Stimulated activated CD4-positive, alpha-beta T cell treated with anti-CD3 and anti-CD28 coated beads, Interleukin-1b, Interleukin-23, amount 100 ng/mL, for 48 hours (primary cell): ENCODE results near the gene CAND1.

Experiments
- DNase-seq: peaks from one replicate; pipeline ENCODE4 v3.0.0-alpha.2; 2020

CAND1 gene

DNA sequence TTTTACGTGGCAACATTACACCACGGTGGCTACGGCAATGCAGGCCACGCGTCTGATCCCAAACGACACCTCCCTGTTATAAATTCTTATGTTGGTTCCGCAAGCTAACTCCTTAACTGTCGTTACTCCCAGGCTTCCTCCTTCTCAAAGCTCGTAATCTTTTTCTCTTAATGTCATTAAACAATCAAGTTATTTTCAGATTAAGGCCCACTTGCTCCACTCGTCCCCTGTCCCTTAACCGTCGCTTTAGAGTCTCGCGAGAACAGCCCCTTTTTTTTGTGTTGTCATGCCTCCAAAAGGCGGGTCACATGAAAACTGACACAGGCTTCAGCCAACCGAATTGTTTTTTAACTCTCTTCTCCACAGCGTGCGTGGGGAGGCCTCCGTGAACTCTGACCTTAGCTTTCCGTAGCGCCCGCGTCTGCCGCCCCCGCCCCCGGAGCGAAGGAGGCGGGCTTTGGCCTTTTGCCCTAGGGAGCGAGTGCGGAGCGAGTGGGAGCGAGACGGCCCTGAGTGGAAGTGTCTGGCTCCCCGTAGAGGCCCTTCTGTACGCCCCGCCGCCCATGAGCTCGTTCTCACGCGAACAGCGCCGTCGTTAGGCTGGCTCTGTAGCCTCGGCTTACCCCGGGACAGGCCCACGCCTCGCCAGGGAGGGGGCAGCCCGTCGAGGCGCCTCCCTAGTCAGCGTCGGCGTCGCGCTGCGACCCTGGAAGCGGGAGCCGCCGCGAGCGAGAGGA lies at the start of gene CAND1:
CAND1 (plus strand) TSS at position 463 of the 737 bp plus-strand sequence. CDS start 360 bp downstream, outside the sequence.
- DNase-seq, result peak; percentile 95

DNA sequence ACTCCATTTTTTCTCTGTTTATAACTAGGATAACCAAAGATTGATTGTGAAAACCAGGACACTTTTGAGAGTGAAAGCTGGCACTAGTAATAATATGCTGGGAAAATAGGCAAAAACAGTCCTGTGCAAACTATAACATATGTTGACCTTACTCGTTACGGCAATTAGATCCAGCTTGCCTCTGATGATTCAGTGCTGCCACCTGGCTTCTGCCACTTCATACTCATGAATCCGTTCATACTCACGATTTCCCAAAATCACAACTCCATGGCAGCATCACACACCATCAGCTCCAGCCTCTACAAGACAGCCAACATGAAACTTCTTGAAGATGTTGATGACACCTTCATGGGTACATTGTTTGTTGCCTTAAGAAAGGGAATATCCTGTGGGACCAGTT lies 49.1 kb upstream of the CAND1 start:
- DNase-seq, result no peak

DNA sequence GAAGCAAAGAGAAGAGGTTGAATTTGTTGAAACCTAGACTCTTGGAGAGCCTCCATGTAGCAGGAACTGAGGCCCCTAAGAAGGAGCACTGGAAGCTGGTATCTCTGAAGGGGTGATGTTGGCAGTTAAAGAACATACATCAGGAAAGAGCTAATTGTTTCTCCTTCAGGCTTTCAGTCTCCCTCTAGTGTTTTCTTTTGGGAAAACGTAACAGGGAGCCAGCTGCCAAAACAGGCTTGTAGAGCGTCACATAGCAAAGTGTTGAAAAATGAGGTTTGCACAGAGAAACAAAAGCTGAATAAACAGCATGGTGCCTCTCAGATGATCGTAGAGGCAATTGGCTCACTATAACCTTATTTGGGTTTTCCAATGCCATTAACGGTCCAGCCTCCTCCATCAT lies 46.9 kb upstream of the CAND1 start:
- DNase-seq, result no peak

DNA sequence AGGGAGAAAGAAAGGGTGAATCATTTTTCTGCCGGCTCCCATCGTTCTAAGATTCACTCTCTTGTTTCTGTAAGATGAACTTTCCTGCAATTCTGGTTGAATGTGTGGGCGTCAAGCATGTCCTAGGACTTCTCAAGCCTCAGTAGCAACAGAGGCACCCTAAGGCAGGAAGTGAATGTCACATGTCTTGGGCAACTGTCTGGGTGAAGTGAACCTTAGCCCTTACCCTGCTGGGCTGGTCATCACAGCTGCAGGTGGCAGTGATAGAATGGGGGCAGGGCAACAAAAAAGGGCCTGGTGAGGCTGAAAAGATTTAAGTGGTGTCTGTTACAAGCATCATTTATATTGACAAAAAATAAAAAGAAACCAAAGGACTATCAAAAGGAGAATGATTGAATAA lies 45.9 kb upstream of the CAND1 start:
- DNase-seq, result no peak

DNA sequence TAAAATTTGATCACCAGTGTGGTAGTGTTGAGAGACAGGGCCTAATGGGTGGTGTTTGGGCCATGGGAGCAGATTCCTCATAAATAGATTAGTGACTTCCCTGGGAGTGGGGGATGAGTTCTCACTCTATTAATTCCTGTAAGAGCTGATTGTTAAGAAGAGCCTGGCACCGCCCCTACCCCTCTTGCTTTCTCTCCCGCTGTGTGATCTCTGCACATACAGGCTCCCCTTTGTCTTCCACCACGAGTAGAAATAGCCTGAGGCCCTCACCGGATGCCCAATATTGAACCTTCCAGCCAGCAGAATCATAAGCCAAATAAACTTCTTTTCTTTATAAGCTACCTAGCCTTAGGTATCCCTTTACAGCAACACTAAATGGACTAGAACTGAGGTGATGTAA lies 31.9 kb upstream of the CAND1 start:
- no peak for DNase-seq

DNA sequence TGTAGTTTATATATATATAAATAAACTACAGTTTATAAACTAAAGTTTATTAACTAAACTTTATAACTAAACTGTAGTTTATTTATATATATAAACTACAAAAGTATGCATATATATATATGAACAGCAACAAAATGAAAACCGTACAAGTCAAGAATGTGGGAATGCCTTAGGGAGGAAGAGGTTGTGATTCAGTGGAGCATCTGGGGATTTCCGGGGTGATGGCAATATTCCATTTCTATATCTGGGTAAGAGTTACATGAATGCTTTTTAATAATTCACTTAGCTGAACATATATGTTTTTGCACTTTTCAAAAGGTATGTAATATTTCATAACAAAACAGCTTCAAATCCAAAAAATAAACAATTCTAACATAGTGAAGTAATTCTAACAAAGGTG lies 30.1 kb upstream of the CAND1 start:
- DNase-seq, result no peak

DNA sequence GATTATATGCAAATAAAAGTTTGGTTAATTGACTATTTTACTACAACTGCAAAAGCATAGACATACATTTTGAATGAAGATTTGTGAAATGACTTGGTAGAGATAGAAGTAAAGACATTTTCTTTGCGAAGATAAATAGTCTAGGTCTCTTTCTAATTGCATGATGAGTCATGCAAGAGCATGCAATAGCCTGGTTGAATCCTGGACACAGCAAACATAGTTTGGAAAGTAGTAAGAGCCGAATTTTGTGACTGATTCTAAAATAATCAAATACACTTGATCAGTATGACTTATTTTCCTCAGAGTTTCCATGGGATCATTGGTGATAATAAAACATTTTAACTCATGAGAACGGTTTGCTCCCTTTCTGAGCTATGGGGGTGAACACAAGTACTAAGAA lies 27.7 kb upstream of the CAND1 start:
- no peak for DNase-seq

DNA sequence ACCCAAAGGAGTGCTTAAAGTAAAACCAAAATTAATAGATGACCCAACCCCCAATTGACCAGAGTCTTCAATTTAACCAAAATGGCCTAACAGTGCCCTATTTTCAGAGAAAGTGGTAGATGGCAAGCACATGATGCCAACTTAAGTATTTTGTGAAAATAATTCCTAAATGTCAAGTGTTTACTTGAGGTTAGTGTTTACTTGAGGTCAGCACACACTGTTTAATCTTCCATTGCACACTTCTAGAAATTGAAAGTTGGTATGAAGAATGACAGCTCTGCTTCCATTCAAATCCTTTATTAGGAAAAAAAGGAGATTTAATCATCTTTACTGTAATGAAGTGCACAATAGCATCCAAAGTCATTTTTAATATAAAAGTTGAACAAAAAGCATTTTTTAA lies 25.9 kb upstream of the CAND1 start:
- no peak for DNase-seq

DNA sequence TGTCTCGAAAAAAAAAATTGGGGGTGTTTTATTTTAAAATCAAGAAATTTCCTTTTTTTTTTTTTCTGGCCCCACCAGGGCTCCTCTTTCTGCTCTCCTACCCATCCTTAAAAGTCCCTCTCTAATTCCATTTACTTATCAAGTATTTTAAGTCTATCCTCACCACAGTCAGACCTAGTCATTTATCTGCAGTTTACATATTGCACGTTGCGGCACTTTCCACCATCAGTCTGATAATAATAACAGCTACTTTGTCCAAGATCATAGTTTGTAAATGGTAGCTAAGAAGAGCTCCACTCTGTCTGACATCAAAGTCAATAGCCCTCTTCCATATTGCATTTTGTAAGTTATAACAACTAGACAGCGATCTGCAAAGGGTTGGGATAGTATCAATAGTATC lies 23.6 kb upstream of the CAND1 start:
- DNase-seq, result no peak

DNA sequence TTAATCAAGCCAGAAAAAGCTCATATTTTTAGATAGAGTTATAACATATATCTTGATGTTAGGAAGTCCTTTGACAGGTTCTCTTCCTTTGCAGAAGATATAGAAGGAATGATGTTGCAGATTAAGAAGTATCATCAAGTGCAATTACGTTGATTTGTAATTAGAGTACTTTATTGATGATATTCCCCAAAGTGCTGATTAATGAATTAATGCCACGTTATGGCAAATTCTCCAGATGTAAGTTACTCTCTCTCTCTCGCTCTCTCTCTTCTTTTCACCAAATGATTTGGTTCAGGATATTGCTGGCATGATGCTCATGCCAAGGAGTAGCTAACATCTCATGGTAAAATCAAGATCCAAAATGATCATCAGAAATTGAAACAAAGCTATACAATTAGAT lies 18.1 kb upstream of the CAND1 start:
- DNase-seq, result no peak

DNA sequence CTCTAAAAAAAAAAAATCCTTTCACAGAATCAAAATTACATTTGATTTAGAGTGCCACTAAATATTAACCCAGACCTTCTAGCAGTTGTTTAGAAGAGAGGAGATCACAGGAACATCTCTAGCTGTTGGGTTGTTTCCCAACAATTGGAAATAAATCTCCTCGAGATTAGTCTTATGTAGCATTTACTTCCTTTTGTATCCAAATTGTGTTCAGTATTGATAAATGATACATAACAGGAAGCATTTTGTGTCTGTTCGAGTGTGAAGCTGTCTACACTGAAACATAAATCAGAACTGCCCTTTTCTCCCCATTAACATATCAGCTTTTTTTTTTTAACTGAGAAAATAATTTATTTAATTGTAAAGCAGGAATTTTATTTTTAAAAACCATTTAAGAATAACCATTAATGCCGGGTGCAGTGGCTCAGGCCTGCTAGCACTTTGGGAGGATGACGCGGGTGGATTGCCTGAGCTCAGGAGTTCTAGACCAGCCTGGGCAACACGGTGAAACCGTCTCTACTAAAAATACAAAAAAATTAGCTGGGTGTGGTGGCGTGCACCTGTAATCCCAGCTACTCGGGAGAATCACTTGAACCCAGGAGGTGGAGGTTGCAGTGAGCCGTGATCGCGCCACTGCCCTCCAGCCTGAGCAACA lies 14.7 kb upstream of the CAND1 start:
- DNase-seq, result no peak

DNA sequence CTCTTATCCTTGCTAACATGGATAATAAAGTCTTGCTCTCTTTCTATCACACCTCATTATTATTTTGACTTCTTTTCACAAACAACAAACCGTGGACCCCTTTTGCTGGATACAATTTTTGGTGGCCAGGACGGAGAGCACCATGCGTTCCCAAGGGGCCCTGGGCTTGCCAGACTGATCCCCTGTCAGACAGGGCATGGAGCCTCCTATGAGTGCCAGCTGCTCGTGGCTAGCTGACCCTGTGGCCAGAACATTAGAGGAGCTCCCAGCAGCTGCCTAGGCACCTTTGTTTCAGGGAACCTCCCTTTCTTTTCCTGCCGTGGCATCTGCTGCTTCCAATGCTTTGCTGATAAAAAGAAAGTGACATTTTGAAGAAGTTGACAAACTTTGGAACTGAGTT lies 12.5 kb upstream of the CAND1 start:
- DNase-seq, result no peak

DNA sequence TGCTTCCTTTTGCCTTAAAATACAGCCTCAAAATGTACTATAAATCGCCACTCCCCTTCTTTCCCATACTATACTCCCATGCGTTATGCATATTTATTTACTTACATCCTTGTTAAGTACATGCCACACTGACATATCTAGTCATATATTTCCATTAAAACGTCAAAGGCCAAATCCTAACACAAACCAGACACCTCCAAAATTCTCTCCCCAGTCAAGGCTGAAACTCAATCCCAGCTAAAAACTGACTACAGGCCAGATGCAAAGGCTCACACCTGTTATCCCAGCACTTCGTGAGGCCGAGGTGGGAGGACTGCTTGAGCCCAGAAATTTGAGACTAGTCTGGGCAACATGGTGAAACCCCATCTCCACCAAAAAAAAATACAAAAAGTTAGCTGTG lies 5.7 kb upstream of the CAND1 start:
- no peak for DNase-seq

DNA sequence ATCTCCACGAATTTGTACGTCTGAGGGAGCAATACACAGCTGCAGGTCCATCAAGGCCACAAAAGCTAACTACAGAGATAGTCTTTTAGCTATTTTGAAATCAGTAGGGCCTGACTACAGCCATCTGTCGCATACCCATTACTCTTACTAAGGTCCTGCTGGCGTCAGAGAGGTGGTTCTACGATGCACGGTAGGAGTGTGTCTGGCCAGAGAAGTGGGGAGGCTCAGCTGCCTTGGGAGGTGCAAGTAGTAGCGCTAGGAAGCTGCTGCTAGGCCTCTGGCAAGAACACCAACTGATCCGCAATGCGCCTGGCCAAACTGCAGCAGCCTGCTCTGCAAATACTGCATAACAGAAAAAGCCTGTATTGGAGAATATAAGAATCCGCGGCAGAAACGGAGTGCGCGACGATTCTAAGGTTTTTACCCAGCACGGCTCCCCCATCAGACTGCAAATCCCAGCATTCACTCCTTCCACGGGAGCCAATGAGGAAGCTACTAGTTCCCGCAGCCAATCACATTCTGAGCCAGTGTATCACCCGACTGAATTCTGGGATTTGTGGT lies 743 bp upstream of the CAND1 start:
- peak; percentile 88 for DNase-seq

DNA sequence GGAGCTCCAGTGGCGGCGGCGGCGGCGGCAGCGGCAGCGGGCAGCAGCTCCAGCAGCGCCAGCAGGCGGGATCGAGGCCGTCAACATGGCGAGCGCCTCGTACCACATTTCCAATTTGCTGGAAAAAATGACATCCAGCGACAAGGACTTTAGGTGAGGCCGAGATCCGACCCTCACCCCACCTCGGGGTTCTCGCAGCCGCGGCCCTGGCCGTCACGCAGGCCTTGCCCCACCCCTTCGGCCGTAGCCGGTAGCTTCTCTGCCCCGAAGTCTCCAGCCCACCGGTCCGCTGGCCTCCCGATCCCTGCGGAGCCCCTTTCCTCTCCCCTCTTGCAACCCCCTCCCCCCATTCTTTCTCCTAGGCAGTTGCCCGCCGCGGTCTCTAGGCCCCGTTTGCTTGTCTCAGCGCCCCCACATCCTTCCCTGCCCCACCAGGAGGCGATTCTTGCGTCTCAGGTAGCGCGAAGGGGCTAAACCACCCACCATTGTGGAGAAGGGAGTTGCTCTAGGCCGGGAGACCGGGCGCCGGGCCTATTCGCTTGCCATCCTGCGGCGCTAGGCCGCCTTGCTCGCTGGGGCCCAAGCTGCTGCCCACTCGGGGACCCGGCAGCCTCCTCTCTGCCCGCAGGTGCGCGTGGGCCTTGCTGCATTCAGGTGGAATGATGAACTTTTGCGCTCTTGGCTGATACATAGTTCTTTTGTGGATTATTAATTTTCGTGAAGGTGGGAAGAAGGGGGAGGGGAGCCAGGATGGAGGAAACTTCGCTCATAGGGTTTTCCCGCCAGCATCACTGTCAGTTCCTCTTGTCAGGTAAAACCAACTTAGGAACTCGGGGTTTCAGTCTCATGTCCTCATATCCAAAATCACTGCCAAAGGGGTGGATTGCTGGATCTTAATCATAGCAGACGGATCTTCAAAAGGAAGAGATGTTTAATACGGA lies 745 bp downstream of the CAND1 start:
- DNase-seq, result peak; percentile 49

DNA sequence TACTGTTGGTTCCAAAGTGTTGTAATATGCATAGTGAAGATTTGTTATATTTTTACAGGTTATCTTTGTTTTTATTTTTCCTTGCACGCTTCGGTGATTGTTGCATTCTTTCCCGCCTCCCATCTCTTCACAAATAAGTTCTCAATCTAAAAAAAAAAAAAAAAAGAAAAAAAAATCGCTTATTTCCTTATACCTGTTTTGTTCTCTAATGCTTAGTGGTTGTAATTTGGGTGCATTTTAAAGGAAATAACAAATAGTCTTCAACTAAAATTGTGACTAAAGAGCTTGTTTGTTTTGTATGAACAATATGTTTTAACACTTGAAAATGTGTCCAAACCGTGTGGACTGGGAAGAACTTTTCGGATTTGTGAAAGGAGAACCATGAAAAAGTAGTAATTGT lies 1.5 kb downstream of the CAND1 start:
- DNase-seq, result no peak

DNA sequence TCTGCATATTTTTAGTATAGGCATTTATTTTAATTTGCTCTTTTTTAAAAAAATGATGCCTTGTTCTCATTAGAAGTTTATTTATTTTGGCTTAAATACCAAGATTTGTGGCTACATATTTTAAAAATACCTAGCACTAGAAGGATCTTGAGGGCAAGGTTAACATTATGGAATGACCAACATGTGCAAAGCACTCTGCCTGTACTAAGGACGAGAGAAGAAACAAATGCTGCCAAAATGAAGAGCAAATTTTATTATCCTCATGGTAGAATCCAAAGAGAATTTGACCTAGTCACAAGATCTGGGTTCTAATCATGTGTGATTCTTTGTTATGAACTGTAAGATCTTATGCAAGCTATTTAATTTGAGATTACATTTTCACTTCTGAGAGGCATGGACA lies 2.8 kb downstream of the CAND1 start:
- no peak for DNase-seq

DNA sequence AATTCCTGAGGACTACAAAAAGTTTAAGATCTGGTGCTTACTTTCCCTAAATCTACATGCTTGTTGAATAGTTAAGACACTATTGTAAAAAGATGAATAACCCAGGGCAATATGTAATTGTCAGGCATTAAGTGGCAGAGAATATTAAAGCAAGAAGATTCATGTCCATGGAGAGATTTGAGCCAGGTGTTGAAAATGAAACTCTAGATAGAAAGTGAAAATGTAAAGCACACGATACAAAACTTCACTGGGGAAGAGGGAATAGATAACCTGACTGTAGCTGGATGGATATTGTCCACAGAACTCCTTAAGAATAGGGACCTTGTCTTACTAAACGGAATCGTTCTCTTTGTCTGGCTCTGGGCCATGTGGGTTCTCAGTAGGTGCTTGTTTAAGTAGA lies 5.0 kb downstream of the CAND1 start:
- no peak for DNase-seq

DNA sequence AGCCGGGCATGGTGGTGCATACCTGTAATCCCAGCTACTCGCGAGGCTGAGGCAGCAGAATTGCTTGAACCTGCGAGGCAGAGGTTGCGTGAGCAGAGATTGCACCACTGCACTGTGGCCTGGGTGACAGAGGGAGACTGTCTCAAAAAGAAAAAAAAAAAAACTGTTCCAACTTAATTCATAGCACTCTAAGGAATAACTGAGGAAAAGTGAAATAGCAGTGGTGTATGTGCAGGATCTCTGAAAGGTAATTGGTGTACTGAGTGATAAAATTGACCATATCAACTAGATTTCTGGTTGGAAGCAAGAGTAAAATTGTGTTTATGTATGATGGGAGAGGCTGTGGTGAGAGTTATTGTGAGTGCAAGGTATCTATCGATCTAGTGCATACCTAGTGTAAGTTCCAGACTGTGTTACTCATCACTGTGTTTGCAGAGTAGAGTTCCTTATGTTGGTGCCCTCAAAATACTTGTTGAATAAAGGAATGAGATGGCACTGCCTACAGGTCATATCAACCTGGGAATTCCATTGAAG lies 6.3 kb downstream of the CAND1 start:
- DNase-seq, result no peak

DNA sequence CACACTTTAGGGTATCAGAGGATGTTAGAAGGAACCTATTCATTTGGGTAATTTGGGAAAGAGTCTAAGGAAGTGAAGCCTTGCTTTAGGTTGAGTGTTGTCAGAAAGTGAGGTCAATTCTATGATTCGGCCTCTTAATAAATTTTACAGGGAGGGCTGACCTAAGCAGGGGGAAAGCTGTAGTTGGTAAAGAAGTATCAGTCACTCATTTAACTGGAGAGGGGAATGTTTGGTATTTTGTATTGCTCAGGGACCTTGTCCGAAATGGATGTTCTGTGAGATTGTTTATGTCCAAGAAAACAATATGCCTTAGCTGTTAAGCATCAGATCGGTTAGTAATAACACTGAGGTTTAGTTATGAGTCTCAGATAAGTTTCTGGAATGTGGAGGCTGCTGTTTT lies 7.3 kb downstream of the CAND1 start:
- DNase-seq, result no peak

DNA sequence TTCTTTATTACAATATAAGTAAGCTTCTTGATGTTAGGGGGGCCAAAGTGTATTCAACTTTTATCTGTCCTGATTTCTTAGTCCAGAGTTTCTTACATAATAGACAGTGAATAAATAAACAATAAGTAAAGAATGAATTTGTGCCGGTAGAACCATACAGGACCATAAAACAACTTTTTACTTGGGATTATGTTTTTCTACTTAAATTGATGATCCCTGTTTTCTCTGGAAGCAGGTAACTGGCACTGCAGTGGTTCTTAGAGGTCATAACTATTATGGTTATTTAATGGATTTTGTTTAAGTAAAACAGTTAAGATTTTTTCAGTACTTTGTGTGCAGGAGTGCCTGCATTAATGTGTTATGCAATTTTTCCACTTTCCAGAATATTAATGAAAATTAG lies 10.5 kb downstream of the CAND1 start:
- DNase-seq, result no peak

DNA sequence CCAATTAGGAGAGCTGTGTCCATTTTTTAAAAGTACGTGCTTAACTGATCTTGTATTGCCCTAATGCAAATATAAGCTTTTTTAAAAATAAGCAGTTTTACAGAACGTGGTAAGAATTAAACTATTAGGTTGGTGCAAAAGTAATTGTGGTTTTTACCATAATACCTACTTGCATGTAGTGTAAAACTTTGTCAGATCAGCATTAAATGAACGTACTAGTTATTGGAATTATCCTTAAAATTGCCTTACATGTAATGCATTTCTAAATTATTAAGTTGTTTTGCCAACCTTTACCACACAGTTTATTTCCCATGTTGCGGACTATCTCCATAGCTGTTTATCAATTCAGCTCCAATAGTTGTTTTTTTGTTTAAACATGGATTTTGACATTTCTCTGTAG lies 10.9 kb downstream of the CAND1 start:
- DNase-seq, result no peak

DNA sequence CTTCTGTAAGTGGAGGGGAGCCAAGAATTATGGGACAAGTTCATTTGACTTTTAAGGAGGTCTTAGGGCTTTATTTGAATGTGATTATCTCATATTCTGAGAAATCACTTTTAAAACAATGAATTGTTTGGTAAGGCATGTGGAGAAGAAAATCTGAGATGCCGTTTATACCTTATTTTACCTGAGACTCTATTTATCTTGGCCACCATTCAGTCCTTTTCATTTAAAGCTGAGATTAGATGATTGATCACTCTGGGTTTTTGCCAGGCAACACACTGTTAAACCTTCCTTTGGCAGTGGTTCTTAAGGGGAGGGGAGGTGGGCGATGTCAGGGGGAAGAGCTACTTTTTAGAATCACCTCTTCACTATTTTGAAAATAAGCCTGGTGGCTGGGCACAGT lies 11.4 kb downstream of the CAND1 start:
- DNase-seq, result no peak
